ENCODE data around the gene FBXL15. TPM values are rescaled to one million over a fixed set of nuclear protein-coding genes. Genes with fewer than 3 reads are reported as not detected.

Gene FBXL15, protein sequence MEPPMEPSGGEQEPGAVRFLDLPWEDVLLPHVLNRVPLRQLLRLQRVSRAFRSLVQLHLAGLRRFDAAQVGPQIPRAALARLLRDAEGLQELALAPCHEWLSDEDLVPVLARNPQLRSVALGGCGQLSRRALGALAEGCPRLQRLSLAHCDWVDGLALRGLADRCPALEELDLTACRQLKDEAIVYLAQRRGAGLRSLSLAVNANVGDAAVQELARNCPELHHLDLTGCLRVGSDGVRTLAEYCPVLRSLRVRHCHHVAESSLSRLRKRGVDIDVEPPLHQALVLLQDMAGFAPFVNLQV
- polyA plus RNA-seq = 10 to 100 TPM; 39.5 to 43.9 (median 39.7) TPM

DNA sequence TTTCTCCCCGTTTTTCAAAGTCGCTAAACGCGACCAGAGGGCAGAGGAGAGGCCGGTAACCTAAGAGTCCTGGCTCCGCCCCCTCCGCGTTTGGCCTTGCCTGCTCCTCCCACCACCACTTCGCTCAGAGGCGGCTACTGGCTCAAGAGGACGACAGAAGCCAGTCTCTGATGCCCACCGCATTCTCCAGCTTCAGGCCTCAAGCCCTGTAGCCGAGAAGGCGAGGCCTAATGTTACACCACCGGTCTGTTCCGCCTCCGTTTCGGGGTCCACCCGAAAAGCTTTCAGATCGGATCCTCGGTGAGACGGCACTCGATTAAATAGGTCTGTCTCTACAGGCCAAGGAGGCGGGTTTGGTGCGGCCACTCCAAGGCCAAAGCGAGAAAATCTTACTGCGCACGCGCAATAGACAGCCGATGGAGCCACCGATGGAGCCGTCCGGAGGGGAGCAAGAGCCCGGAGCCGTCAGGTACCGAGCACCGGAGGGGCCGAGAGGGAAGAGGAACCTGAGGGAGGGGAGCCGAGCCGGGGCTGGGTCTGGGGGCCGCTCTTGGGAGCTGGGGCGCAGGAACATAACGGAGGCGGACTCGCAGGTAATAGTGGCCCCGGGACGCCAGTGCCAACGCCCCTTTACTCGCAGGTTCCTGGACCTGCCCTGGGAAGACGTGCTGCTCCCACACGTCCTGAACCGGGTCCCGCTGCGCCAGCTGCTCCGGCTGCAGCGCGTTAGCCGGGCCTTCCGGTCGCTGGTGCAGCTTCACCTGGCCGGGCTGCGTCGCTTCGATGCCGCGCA lies at the start of gene FBXL15:
FBXL15 (plus strand) TSS at position 123 of the 793 bp plus-strand sequence; CDS start at position 417, 294 bp downstream.
- Mint-ChIP-seq H3K27me3 (ENCODE audit: low read depth in 3 of 3) (peaks cover 9 to 25% (median 16%) of the 10 kb centered on the region in 3 donors), H3K9me3 (no peaks in the 10 kb centered on the region), H3K27ac (peak within 1 kb of the TSS; percentile 86 to 97 (median 96)), H3K4me1 (peaks cover 39 to 48% of the 10 kb centered on the region in 2 donors), H3K36me3 (peaks cover 0 to 2% (median 0%) of the 10 kb centered on the region in 3 donors), H3K4me3 (peak within 1 kb of the TSS; percentile 94 to 100 (median 99))
- peak; percentile 96 for DNase-seq

DNA sequence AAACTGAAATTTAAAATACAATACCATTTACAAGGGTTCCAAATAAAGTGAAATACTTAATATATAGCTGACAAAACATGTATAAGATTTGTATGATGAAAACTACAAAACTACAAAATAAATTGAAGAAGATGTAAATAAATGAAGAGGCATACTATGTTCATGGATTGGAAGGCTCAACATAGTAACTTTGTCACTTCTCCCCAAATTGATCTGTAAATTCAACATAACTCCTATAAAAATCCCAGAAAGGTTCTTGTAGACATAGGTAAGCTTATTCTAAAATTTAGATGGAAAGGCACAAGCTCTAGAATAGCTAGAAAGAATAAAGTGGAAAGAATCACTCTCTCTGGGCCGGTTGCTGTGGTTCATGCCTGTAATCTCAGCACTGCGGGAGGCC lies 49.3 kb upstream of the FBXL15 start:
- DNase-seq = no peak
- Mint-ChIP-seq H3K4me1 (no peaks in the 10 kb centered on the region), H3K36me3 (peaks cover 28 to 68% (median 48%) of the 10 kb centered on the region in 3 donors), H3K27ac (peak overlapping the region in 1 of 6 donors; percentile 21), H3K27me3 (ENCODE audit: low read depth in 3 of 3) (peaks cover 0 to 1% (median 0%) of the 10 kb centered on the region in 3 donors), H3K9me3 (no peaks in the 10 kb centered on the region), H3K4me3 (no peak overlapping the region)

DNA sequence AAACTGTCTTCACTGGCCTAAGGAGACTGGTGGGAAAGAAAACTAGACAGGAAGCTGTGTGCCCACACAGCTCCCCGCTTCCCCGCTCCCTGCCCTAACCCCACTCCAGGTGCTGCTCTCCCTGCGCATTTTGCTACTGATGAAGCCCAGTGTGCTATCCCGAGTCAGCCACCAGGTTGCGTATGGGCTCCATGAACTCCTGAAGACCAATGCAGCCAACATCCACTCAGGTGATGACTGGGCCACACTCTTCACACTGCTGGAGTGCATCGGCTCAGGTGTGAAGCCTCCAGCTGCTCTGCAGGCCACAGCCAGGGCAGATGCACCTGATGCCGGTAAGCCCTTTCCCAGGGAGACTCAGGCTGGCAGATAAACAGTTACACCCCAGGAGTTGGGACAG lies 45.4 kb upstream of the FBXL15 start:
- no peak overlapping the region for H3K4me3 Mint-ChIP-seq
- DNase-seq = no peak
- no peaks in the 10 kb centered on the region for H3K4me1 Mint-ChIP-seq
- peaks cover 0 to 4% (median 2%) of the 10 kb centered on the region in 3 donors for H3K27me3 Mint-ChIP-seq (ENCODE audit: low read depth in 3 of 3)
- H3K9me3 Mint-ChIP-seq = no peaks in the 10 kb centered on the region
- peaks cover 21 to 50% (median 26%) of the 10 kb centered on the region in 3 donors for H3K36me3 Mint-ChIP-seq
- H3K27ac Mint-ChIP-seq = no peak overlapping the region

DNA sequence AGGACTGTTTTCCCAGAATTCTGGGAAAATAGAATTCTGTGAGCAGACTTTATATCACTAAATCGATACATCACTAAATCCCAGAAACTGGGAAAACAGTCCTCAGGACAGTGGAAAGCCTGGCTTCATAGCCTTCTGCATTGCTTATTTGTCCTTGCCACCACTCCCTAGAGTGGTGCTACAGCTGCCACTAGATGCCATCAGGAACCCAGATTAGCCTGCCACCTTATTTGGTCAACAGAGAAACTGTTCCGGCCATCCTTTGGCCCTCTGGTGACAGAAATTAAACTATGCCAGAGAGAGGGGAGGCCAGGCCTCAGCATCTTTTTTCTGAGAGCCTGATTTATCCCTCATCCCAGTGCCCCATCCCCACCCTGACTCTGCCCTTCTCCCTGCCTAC lies 44.8 kb upstream of the FBXL15 start:
- Mint-ChIP-seq H3K27ac (no peak overlapping the region), H3K4me3 (no peak overlapping the region), H3K27me3 (ENCODE audit: low read depth in 3 of 3) (peaks cover 0 to 4% (median 2%) of the 10 kb centered on the region in 3 donors), H3K36me3 (peaks cover 16 to 45% (median 21%) of the 10 kb centered on the region in 3 donors), H3K4me1 (no peaks in the 10 kb centered on the region), H3K9me3 (no peaks in the 10 kb centered on the region)
- no peak for DNase-seq

DNA sequence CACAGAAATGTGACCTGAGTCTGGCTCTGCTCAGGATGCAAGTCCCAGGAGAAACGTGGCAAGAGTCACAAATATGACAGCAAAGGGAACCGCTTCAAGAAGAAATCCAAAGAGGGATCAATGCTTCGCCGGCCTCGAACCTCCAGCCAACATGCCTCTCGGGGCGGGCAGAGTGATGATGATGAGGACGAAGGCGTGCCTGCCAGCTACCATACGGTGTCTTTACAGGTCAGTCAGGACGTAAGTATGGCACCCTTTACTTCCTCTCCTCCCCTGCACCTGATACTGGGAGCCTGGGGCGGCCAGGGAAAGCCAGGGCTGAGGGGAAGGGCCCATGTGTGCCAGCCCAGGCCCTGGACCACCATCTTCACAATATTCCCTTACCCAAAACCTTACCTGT lies 43.7 kb upstream of the FBXL15 start:
- no peaks in the 10 kb centered on the region for H3K4me1 Mint-ChIP-seq
- H3K9me3 Mint-ChIP-seq = no peaks in the 10 kb centered on the region
- peaks cover 0 to 4% (median 2%) of the 10 kb centered on the region in 3 donors for H3K27me3 Mint-ChIP-seq (ENCODE audit: low read depth in 3 of 3)
- H3K27ac Mint-ChIP-seq = no peak overlapping the region
- peaks cover 13 to 44% (median 21%) of the 10 kb centered on the region in 3 donors for H3K36me3 Mint-ChIP-seq
- no peak overlapping the region for H3K4me3 Mint-ChIP-seq
- no peak for DNase-seq

DNA sequence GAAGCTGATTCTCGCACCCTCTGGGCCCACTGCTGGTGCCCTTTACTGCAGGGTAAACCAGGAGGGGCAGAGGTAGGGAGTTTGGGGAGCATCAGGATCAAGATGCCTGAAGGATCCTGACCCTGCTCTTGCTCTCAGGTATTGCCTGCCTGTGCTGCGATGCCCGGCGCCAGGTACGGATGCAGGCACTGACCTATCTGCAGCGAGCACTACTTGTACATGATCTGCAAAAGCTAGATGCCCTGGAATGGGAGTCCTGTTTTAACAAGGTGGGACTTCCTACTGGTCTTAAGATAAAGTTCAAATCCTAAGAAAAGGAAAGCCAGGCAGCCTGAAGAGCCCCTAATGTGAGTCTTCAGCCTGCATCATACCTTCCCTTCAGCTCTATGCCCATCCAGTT lies 41.3 kb upstream of the FBXL15 start:
- H3K36me3 Mint-ChIP-seq = peaks cover 8 to 32% (median 15%) of the 10 kb centered on the region in 3 donors
- H3K9me3 Mint-ChIP-seq = no peaks in the 10 kb centered on the region
- H3K27ac Mint-ChIP-seq = peak overlapping the region in 2 of 6 donors; percentile 58 to 62

DNA sequence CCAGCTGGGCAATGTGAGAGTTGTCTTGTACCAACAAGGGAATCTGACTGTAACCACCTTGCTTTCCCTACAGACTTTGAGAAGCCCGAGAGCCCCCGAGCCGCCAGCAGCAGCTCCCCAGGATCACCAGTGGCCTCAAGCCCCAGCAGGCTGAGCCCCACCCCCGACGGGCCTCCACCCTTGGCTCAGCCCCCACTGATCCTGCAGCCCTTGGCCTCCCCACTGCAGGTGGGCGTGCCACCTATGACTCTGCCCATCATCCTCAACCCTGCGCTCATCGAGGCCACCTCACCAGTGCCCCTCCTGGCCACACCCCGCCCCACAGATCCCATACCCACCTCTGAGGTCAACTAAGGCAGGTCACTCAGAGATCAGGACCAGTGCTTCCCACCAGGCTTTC lies 38.7 kb upstream of the FBXL15 start:
- no peak for DNase-seq
- Mint-ChIP-seq H3K27me3 (ENCODE audit: low read depth in 3 of 3) (peaks cover 0 to 5% (median 2%) of the 10 kb centered on the region in 3 donors), H3K4me1 (no peaks in the 10 kb centered on the region), H3K36me3 (peaks cover 4 to 22% (median 12%) of the 10 kb centered on the region in 3 donors), H3K27ac (peak overlapping the region in 1 of 6 donors; percentile 7), H3K4me3 (no peak overlapping the region), H3K9me3 (no peaks in the 10 kb centered on the region)

More for the DNA sequence above, 41.3 kb upstream of the FBXL15 start:
- Mint-ChIP-seq H3K27me3 (ENCODE audit: low read depth in 3 of 3) (peaks cover 0 to 5% (median 2%) of the 10 kb centered on the region in 3 donors), H3K4me1 (no peaks in the 10 kb centered on the region), H3K4me3 (no peak overlapping the region)
- no peak for DNase-seq

DNA sequence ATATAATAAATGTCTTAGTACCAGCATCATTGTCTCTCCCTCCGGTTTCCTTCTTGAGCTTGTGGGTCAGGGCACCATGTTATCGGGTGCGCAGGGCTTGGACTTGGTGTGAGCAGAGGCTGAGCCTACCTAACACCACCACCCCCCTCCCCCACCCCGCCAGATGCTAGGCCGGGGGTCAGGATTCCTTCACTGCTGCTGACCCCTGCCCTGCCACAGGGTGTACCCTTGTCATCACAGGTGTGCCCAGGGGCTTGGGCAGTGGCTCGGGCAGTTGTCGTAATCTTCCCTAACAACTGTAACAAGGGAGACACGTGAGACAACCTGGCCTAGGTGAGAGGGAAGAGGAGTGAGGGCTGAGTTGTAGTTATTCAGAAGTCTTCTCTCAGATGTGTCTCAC lies 37.8 kb upstream of the FBXL15 start:
- Mint-ChIP-seq H3K9me3 (no peaks in the 10 kb centered on the region), H3K4me3 (no peak overlapping the region), H3K27ac (no peak overlapping the region), H3K4me1 (no peaks in the 10 kb centered on the region), H3K27me3 (ENCODE audit: low read depth in 3 of 3) (peaks cover 0 to 5% (median 2%) of the 10 kb centered on the region in 3 donors), H3K36me3 (peaks cover 4 to 22% (median 12%) of the 10 kb centered on the region in 3 donors)
- DNase-seq = no peak

DNA sequence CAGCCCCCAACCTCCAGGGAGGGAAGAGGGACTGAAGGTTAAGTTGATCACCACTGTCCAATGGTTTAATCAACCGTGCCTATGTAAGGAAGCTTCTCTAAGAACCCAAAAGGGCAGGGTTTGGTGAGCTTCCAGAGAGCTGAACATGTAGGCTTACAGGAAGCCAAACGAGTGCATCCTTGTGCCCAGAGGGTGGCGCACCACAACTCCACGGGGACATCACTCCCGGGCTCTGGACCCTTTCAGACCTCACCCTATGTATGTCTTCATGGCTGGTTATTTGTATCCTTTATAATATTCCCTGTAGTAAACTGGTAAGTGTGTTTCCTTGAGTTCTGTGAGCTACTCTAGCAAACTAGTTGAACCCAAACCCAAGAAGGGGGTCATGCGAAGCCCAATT lies 36.6 kb upstream of the FBXL15 start:
- Mint-ChIP-seq H3K9me3 (no peaks in the 10 kb centered on the region), H3K27me3 (ENCODE audit: low read depth in 3 of 3) (peaks cover 0 to 4% (median 2%) of the 10 kb centered on the region in 3 donors), H3K27ac (no peak overlapping the region), H3K4me3 (no peak overlapping the region), H3K4me1 (no peaks in the 10 kb centered on the region), H3K36me3 (peaks cover 4 to 22% (median 12%) of the 10 kb centered on the region in 3 donors)
- no peak for DNase-seq

DNA sequence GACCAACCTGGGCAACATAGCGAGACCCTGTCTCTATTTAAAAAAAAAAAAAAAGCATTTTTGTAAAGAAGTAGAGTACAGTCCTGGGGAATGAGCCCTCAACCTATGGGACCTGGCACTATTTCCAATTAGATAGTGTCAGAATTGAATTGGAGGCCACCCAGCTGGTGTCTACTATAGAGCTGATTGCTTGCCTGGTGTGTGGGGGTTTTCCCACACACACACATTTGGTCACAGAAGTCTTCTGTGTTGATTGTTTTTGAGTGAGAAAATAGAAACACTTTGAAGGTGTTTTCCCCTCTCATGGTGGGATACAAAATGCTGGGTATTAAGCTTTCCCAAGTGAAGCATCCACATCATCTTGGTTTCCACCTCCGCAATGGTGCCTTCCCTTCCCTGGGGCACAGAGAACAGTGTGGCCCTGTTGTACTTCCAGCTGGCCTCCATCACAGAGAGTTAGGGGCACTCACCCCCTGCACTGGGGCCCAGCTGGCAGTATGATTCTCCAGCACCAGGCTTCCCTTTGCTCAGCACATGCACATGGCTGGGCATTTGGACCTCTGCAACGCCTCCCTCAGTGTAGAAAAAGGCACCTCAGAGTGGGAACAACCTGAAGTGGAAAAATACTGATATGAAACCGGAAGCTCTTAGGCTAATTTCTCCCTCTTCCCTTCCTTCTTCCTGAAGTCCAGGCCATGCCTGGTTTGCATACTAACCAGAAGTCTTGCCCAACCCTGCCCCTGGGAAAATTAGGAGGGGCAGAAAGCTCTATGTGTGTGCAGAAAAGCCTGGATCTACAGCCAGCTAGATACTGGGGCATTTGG lies 35.8 kb upstream of the FBXL15 start:
- H3K4me3 Mint-ChIP-seq = no peak overlapping the region
- H3K27me3 Mint-ChIP-seq (ENCODE audit: low read depth in 3 of 3) = peaks cover 0 to 3% (median 2%) of the 10 kb centered on the region in 3 donors
- H3K36me3 Mint-ChIP-seq = peaks cover 0 to 18% (median 8%) of the 10 kb centered on the region in 3 donors
- no peaks in the 10 kb centered on the region for H3K9me3 Mint-ChIP-seq
- H3K4me1 Mint-ChIP-seq = no peaks in the 10 kb centered on the region
- no peak for DNase-seq
- H3K27ac Mint-ChIP-seq = peak overlapping the region in 1 of 6 donors; percentile 48

DNA sequence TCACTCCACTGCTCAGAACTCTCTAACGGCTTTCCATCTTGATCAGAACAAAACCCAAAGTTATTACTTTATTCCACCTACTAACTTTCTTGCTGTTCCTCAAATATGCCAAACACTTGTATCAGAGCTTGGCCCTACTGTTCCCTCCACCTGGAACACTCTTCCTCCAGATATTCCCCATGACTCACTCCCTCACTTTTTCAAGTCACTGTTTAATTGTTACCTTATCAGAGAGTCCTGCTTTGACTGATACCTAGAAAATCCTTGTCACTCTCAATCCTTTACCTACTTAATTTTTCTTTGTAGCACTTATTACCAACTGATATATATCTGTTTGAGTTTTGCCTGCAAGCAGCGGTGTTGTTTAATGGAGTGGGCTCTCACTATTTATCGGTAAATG lies 30.7 kb upstream of the FBXL15 start:
- peaks cover 12 to 16% of the 10 kb centered on the region in 2 donors for H3K4me1 Mint-ChIP-seq
- no peak overlapping the region for H3K4me3 Mint-ChIP-seq
- H3K27me3 Mint-ChIP-seq (ENCODE audit: low read depth in 3 of 3) = peaks cover 15 to 23% (median 17%) of the 10 kb centered on the region in 3 donors
- no peaks in the 10 kb centered on the region for H3K36me3 Mint-ChIP-seq
- DNase-seq = no peak
- H3K27ac Mint-ChIP-seq = peak overlapping the region in 1 of 6 donors; percentile 5
- no peaks in the 10 kb centered on the region for H3K9me3 Mint-ChIP-seq

DNA sequence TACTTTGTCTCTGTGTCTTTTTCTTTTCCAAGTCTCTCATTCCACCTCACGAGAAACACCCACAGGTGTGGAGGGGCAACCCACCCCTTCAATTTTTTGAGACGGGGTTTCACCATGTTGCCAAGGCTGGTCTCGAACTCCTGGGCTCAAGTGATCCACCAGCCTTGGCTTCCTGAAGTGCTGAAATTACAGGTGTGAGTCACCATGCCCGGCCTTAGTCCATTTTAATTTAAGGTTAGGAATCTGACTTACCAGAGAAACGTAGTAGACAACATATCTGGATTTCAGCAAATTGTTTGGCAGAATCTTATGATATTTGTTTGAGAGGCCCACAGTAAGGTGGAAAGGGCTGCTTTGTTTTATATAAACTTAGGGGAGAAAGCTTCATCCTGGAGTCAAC lies 28.3 kb upstream of the FBXL15 start:
- H3K27ac Mint-ChIP-seq = peak overlapping the region in 2 of 6 donors; percentile 61 to 100
- no peak for DNase-seq
- H3K36me3 Mint-ChIP-seq = no peaks in the 10 kb centered on the region
- H3K4me3 Mint-ChIP-seq = peak overlapping the region in 1 of 5 donors; percentile 25
- peaks cover 17 to 38% (median 18%) of the 10 kb centered on the region in 3 donors for H3K27me3 Mint-ChIP-seq (ENCODE audit: low read depth in 3 of 3)
- H3K4me1 Mint-ChIP-seq = peaks cover 26 to 34% of the 10 kb centered on the region in 2 donors
- no peaks in the 10 kb centered on the region for H3K9me3 Mint-ChIP-seq

DNA sequence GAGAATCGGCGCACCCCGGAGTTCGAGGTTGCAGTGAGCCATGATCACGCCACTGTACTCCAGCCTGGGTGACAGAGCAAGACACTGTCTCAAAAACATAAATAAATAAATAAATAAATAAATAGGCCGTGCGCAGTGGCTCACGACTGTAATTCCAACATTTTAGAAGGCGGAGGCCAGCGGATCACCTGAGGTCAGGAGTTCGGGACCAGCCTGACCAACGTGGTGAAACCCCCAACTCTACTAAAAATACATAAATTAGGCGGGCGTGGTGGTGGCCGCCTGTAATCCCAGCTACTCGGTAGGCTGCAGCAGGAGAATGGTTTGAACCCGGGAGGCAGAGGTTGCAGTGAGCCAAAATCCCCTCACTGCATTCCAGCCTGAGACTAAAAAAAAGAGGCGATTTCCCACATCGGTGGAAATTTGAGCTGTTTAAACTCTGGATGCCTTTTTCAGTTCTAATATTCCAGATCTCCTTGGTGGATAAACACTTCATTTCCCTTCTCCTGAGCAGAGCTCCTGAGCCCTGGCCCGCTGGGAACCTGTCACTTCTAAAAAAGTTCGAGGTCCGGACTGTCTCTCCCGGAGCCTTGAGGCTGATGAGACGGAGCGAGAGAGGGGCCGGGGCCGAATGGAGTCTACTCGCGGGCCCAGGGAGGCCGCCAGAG lies 27.1 kb upstream of the FBXL15 start:
- peak overlapping the region; percentile 99 to 100 (median 100) for H3K27ac Mint-ChIP-seq
- H3K27me3 Mint-ChIP-seq (ENCODE audit: low read depth in 3 of 3) = peaks cover 17 to 49% (median 18%) of the 10 kb centered on the region in 3 donors

More for the DNA sequence above, 27.1 kb upstream of the FBXL15 start:
- no peak for DNase-seq
- H3K36me3 Mint-ChIP-seq = no peaks in the 10 kb centered on the region
- H3K9me3 Mint-ChIP-seq = no peaks in the 10 kb centered on the region
- peak overlapping the region; percentile 89 to 96 (median 95) for H3K4me3 Mint-ChIP-seq
- peaks cover 29 to 41% of the 10 kb centered on the region in 2 donors for H3K4me1 Mint-ChIP-seq

All from immature natural killer cell (primary cell).